Brain pericyte (primary cell): ENCODE measurements around the gene TTLL8.

Experiments
- DNase-seq: peaks from one replicate; pipeline ENCODE4 v3.0.0-alpha.2; 2012; ENCODE audit warnings: low read depth, low spot score

TTLL8 gene

GRCh38 chr22:50041361-50042065, 16.6 kb downstream of the TTLL8 start:
- no peak for DNase-seq

- DNase-seq: no peak
Measured at GRCh38 chr22:50040717-50041116, 17.4 kb downstream of the TTLL8 start.

DNA sequence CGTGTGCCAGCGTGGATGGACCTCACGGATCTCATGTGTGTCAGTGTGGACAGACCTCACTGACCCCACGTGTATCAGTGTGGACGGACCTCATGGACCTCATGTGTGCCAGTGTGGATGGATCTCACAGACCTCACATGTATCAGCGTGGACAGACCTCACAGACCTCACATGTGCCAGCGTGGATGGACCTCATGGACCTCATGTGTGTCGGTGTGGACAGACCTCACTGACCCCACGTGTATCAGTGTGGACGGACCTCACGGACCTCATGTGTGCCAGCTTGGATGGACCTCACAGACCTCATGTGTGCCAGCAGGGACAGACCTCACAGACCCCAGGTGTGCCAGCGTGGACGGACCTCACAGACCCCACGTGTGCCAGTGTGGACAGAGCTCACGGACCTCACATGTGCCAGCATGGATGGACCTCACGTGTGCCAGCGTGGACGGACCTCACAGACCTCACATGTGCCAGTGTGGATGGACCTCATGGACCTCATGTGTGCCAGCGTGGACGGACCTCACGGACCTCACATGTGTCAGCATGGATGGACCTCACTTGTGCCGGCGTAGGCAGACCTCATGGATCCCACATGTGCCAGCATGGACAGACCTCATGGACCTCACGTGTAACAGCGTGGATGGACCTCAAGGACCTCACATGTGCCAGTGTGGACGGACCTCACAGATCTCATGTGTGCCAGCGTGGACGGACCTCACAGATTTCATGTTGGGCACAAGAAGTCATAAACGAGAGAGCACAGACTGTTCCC, 18.2 kb downstream of the TTLL8 start:
- DNase-seq: no peak

- DNase-seq: no peak
Measured at GRCh38 chr22:50035976-50036724, 21.9 kb downstream of the TTLL8 start.

DNA sequence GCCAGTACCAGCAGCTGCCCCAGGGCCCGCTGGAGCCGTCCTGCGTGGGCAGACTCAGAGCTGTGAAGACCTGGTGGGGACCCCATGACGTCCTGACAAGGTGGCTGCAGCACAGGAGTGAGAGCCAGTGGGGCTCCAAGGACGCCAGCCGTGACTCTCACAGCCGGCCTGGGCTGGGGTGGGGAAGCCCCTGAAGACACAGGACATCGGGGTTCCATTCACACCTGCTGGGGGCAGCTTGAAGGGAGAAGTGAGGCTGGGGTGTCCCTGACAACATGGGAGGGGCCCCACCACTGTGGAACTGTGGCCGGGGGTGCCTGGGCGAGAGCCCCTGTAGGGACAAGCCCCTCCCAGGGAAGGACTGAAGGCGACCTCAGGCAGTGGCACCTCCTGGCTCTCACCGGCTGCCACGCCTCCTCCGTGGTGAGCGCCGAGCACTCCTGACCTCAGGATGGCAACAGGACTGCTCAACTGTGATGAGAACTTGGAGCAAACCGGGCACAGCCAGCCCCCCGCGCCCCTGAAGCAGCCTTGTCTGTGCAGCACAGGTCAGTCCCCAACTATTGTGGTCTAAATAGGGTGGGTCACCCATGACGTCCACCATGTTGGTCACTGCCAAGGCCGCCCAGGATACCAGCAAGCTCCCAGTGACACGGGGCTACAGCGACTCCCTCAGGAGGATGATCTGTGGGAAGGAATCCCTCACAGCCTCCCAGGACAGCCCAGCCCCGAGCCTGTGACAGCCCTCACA, 22.8 kb downstream of the TTLL8 start:
- no peak for DNase-seq

DNA sequence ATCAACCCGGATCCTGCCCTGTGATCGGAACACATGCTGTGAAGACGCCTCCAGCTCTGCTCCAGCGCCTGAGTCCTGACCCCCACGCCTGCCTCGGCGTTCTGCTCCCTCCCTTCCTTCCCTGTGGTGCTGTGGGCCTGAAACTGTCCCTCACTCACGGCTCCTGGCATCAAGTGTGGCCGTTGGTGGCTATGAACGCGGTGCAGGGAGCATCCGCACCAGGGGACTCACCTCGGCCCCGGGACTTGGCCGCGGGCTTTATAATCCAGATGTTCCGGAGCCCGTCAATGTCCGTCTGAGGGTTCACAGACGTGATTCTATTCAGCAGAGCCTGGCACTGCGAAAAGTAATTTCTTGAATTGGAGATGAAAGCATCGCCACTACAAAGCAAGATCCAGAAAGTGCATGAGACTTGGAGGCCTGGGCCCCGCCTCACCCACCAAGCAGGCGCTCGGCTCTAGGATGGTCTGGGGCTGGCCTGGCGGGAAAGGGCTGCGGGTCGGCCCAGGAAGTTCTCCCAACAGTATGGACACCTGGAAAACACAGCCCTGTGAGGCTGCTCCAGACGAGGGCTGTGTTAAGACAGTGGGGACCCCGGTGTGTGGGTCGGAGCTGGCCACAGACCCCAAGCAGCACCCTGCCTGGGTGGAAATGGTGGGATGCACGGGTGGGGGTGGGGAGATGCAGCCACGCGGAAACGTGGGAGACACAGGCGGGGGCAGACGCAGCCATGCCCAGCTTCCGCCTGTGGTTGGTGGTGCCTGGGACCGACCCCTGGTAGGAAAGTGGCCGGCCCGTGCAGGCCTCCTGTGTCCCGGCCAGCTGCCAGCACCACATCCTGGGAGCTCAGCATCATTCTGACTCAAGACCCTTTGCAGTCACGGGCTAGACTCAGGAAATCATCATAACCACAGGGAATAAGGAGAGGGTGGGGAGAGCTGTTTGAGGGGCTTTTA, 23.7 kb downstream of the TTLL8 start:
- no peak for DNase-seq

- no peak for DNase-seq
Measured at GRCh38 chr22:50032941-50033601, 25.0 kb downstream of the TTLL8 start.

DNA sequence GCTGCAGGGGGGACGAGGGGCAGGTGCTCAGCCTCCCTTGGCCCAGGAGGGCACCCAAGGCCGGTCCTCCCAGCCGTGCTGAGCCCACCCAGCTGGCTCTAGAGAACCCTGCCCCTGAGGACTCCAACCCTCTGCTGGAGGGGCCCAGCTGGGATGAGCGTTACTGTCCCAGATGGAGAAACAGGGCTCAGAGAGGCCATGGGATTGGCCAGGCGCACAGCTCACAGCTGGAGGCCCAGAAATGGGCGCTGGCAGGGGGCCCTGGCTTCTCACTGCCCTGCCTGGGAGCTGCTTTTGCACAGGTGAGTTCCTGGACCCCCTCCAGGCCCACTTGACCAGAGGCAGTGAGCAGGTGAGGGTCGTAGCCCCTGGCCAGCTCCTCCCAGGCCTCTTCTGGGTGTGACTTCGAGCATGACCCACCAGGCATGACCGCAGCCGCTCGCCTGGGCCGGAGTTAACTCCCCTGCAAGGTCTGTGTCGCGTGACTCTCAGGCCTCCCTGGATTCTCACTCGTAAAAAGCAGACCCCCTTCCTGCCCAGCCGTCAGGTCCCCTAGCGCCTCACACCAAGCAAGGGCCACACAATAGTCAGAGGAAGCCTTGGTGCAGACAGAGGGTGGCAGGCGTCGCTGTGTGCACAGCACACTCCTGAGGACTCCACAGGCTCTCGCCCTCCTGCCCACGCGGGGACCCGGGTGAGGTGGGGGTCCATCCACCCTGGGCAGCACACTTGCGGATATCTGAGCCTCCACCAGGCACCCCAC, 25.8 kb downstream of the TTLL8 start:
- no peak for DNase-seq

GRCh38 chr22:50031189-50032091, 26.7 kb downstream of the TTLL8 start:
- DNase-seq: no peak

DNA sequence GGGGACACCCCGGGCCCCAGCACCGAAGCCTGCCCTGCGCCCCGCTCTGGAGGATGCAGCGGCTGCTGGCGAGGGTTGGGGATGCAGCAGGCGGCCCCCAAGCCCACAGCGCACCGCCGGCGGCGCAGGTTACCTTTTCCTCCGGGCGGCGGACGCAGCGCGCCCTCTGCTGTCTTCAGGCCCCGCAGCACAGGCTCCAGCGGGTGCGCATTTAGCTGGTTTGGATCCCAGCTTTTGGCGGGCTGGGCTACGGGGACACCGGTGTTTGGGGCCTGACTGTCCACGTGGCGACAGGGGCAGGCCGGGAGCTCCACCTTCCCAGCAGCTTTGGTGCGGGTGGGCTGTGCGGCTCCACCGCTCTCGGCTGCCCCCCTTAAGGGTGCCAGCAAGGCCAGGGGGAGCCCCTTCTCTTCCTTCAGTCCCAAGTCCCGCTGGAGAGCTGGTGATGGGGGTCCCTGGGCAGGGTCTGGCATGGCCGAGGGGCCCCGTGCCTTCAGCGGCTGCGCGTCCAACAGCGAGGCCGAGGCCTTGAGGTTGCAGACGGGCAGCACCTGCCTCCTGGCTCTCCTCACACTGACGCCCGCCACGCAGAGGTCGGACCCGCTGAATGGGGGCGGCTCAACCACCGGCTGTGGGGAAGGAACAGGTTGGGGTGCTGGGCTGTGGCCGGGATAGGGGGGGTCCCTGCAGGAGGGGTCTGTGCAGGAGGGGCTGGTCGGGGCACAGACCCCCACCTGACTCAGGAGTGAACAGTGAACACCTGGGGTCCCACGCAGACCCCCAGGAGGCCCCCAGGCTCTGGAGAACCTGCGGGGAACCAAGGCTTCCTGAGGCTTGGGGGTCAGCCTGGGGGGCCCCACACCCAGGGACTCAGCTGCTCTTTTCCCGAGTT, 27.6 kb downstream of the TTLL8 start:
- DNase-seq: no peak

DNA sequence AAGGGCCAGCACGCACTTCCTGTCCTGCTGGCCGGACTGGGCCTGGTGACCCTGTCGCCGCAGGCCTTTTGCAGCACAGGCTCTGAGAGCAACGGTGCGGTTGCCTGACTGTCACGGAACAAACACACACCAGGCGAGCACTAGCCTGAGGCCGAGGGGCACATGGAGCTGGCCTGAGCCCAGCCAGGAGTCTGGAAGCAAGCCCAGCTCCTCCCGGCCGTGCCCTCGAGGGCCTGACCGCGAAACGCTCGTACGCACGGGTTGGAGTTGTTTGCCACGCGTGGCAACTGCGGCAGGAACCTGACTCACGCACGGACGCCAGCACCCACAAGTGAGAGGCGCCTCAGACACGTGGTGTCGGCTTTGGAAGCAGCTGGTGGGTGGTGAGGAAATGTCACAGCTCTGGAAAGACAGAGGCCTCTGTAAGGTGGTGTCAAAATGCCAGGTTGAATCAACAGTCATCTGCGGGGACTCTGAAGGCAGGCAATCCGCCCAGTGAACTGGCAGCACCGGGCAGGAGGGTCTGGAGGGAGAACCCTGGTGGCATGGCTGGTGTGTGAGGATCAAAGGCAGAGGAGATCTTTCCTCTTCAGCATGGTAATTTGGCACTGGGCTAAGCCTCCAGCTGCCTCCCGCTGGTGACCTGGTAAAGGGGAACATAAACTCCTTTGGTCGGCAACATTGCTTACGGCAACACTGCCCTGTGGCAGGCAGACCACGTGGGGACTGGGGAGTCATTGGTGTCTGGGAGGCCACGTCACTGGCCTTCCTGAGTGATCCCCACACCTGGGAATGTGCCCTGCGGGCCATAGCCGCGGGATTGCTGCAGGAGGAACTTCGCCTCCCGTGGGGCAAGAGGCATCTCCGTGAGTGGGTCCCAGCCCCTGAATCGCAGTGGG, 30.2 kb downstream of the TTLL8 start:
- no peak for DNase-seq

DNA sequence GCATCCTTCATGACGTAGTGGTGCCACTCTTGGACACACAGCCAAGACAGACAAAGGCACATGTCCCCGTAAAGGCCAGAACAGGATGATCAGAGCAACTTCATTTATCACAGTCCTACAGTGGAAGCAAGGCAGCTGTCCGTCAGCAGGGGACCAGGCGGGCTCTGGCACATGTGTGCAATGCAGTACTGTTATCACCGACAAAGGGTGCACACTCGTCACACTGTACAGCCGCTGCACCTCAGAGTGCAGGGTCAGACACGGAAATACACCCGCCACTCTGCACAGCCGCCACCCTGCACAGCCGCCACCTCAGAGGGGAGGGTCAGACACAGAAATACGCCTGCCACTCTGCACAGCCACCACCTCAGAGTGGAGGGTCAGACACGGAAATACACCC, 32.1 kb downstream of the TTLL8 start:
- no peak for DNase-seq

DNA sequence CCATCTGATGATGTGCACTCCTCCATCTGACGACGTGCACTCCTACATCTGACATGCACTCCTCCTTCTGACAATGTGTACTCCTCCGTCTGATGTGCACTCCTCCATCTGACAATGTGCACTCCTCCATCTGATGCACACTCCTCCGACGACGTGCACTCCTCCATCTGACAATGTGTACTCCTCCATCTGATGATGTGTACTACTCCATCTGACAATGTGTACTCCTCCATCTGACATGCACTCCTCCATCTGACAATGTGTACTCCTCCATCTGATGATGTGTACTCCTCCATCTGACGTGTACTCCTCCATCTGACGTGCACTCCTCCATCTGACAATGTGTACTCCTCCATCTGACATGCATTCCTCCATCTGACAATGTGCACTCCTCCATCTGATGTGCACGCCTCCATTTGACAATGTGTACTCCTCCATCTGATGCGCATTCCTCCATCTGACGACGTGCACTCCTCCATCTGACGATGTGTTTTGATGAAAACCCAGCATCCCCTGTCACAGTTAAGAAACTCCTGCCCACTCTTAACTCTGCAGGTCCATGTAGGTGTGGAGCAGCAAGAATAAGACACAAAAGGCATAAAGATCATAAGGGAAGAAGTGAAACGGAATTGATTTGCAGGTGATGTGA, 35.8 kb downstream of the TTLL8 start:
- no peak for DNase-seq

DNA sequence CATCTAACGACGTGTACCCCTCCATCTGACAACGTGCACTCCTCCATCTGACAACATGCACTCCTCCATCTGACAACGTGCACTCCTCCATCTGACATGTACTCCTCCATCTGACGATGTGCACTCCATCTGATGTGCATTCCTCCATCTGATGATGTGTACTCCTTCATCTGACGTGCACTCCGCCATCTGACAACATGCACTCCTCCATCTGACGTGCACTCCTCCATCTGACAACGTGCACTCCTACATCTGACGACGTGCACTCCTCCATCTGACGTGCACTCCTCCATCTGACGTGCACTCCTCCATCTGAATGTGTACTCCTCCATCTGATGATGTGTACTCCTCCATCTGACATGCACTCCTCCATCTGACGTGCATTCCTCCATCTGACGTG, 37.5 kb downstream of the TTLL8 start:
- DNase-seq: no peak

GRCh38 chr22:50019316-50019715, 38.8 kb downstream of the TTLL8 start:
- no peak for DNase-seq
